GM18498 (cell line): ENCODE results near the gene CELF1.
"Not testable (repeated sequence)": the region's sequence is repeated elsewhere in the genome, so short reads cannot be mapped to it uniquely, and the experiment has no call there.

Source experiments
- ATAC-seq: cut with Tn5 transposase; IDR thresholded peaks from one replicate; pipeline ENCODE4 v1.9.1; 2021; ENCODE audit warnings: mild to moderate bottlenecking, moderate library complexity; ENCODE audit not compliant: unreplicated experiment

CELF1 gene

DNA sequence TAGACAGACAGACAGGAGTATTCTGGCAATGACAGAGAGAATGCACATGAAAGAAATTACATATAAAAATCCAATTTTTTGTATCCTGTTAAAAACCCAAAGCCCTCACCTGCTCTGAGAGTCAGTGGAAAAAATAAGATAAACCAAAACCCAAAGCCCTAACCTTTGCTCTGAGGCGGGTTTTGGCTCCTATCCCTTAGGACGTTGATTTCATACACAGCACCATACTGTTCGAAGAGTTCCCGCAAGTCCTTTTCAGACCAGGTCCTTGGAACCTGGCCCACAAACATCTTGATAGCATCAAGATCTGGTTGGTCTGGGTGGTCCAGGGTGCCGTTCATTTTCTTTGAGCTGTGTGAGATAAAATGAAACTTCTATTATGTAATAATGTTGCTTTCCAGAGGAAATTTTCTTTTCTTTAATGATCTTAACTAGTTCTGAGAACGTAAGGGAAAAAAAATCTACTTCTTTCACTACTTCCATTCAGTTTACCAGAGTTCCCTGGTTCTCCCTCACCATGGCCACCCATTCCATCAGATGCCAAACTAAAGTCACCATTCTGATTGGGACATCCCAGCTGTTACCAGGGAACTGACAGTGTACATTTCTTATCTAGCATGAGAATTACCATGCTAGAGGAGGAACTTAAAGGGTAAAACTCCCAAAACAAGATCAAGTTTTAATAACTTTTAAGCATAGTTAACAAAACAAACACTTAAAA, 64.1 kb downstream of the CELF1 start:
- ATAC-seq = no peak

DNA sequence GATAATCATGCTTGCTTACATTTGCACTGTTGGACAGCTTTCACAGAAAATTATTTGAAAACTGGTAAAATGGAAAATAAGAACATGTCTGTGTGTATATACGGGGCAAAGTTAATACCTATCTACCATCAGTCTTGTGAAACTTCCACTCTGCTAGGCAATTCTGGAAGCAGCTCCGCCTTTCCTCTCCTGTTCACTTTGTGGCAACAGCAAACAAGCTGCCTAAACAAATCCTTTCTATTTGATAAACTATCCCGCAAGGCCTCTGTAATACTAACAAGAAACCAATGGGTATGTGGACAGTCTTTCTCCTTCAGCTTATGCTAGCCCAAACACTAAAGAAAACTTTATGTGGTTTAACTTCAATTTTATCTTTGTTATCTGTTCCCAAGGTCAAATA, 64.8 kb downstream of the CELF1 start:
- no peak for ATAC-seq

DNA sequence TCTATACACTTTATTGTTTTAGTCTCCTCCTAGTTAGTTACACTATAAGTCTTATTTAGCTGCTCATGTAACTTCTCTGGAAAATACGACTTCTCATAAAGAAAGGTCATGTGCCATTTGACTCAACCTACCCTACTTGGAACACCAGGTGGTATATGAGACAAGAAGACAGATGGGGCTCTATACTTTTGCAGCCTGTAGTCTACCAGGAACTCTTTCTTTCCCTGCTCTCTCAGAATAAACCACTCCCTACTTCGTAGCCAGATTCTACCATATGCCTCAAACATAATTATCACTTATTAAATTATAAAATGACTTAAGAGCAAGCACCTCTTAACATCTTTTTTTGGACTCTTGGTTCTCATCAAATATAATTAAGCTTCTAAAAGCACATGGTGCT, 65.5 kb downstream of the CELF1 start:
- ATAC-seq = no peak

- no peak for ATAC-seq
Measured at GRCh38 chr11:47485107-47485506, 67.8 kb downstream of the CELF1 start.

DNA sequence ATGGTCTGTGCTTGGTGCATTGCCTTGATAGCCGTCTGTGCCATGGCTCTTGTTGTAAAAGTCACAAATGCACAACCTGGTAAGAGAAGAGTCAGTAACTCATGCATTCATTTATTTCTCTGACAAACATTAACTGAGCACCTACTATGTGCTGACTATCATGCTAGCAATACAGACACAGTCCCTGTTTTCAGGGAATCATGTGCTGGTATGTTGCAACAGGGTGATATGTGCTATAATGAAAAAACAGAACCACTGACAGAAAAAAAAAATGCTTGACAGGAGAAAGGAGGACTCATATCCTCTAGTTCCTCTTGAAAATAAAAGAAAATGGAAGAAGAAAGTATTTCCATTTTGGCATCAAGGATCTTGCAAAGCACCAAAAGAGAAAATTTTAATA, 69.5 kb downstream of the CELF1 start:
- ATAC-seq = no peak

GRCh38 chr11:47480762-47481161, 72.2 kb downstream of the CELF1 start:
- no peak for ATAC-seq

GRCh38 chr11:47478651-47479329, 74.1 kb downstream of the CELF1 start:
- no peak for ATAC-seq

DNA sequence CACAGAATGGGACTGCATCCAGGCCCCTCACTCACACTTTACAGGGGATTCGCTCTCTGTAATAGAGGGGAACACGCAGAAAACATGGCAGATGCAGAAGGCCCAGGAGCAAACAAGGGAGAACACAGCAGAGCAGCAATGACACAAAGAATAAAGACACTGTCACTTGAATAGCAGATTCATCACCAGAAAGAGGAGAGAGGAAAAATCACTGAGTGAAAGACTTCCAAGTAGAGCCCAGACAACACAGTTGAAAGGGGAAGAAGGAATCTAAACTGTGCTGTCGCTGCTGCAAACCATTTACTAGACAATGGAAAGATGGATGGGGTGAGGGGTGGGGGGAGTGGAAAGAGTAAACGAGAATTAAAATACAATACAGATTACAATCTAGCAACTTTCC, 75.2 kb downstream of the CELF1 start:
- ATAC-seq = no peak

- no peak for ATAC-seq
Measured at GRCh38 chr11:47477323-47477722, 75.6 kb downstream of the CELF1 start.

GRCh38 chr11:47470671-47471070, 82.3 kb downstream of the CELF1 start:
- no peak for ATAC-seq

GRCh38 chr11:47469361-47470179, 83.4 kb downstream of the CELF1 start:
- no peak for ATAC-seq

GRCh38 chr11:47468598-47469214, 84.2 kb downstream of the CELF1 start:
- ATAC-seq = no peak

DNA sequence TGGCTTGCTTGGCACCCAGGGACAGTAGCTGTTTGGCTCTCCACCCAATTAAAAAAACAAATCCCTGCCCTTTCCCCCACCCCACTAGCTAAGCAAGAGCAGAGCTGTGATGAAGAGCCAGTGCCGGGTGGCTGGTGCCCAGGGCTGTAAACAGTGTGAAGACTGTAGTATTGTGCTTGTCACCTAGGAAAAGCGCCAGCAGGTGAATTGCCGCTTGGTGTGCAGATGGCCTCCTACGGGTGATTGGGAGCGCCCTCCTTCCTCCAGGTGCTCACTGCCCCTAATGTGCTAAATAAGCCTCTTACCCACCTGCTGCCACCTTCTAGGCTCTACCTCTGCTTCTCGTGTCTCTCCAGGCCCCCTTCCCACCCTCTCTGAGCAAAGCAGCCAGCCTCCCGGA, 85.6 kb downstream of the CELF1 start:
- no peak for ATAC-seq

- no peak for ATAC-seq
Measured at GRCh38 chr11:47466701-47467250, 86.2 kb downstream of the CELF1 start.

GRCh38 chr11:47466201-47466600, 86.7 kb downstream of the CELF1 start:
- no peak for ATAC-seq

GRCh38 chr11:47464483-47464882, 88.4 kb downstream of the CELF1 start:
- no peak for ATAC-seq

- no peak for ATAC-seq
Measured at GRCh38 chr11:47461876-47462275, 91.1 kb downstream of the CELF1 start.

- no peak for ATAC-seq
Measured at GRCh38 chr11:47460571-47461235, 92.2 kb downstream of the CELF1 start.

- not testable (repeated sequence) for ATAC-seq
Measured at GRCh38 chr11:47454258-47454671, 98.7 kb downstream of the CELF1 start.

DNA sequence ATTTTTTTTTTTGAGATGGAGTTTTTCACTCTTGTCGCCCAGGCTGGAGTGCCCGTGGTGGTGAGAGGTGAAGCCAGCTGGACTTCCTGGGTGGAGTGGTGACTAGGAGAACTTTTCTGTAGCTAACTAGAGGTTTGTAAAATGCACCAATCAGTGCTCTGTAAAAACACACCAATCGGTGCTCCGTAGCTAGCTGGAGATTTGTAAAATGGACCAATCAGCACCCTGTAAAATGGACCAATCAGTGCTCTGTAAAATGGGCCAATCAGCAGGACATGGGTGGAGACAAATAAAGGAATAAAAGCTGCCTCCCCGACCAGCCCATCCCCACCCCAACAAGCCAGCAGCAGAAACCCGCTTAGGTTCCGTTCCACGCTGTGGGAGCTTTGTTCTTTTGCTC, 99.6 kb downstream of the CELF1 start:
- no peak for ATAC-seq
